Suprapubic skin (tissue), 4 donors: ENCODE measurements around the gene DBP. TPM values are rescaled to one million over a fixed set of nuclear protein-coding genes. Genes with fewer than 3 reads are reported as not detected.
A peak's percentile ranks its signal among the peaks of the same experiment; 100 is the strongest.

Experiments used
- DNase-seq, 2 donors: peaks; one replicate each; pipeline ENCODE4 v3.0.0-alpha.2; 2019; ENCODE audit warnings: low spot score in 2 of 2
- H3K27ac ChIP-seq: fragments of 200-600 bp; sonication (generic); one replicate; pipeline ENCODE4 v1.5.1; 2019
- H3K27me3 ChIP-seq: fragments of 200-600 bp; sonication (generic); one replicate; pipeline ENCODE4 v1.5.1; 2019
- H3K36me3 ChIP-seq: fragments of 200-600 bp; sonication (generic); one replicate; pipeline ENCODE4 v1.5.1; 2019
- H3K4me1 ChIP-seq: fragments of 200-600 bp; sonication (generic); one replicate; pipeline ENCODE4 v1.5.1; 2019
- H3K4me3 ChIP-seq: fragments of 200-600 bp; sonication (generic); one replicate; pipeline ENCODE4 v1.5.1; 2019; ENCODE audit warnings: mild to moderate bottlenecking
- H3K9me3 ChIP-seq: fragments of 200-600 bp; sonication (generic); one replicate; pipeline ENCODE4 v1.5.1; 2019
- CTCF ChIP-seq, 2 donors: fragments of 200-600 bp in 1 of 2; fragments of 450-650 bp in 1 of 2; sonication (generic) in 1 of 2; IDR thresholded peaks; one replicate each; pipeline ENCODE4 v1.5.1; 2016 to 2019; ENCODE audit warnings: antibody characterized with exemption in 2 of 2, mild to moderate bottlenecking in 1 of 2, moderate library complexity in 1 of 2
- EP300 ChIP-seq: sonication (generic); formaldehyde crosslinking; IDR thresholded peaks from one replicate; pipeline ENCODE4 v1.6.1; 2017; ENCODE audit warnings: antibody characterized with exemption
- POLR2A ChIP-seq, 2 donors: fragments of 450-650 bp; IDR thresholded peaks; one replicate each; pipeline ENCODE4 v1.6.1; 2017; ENCODE audit warnings: antibody characterized with exemption in 2 of 2, mild to moderate bottlenecking in 2 of 2, moderate library complexity in 2 of 2
- POLR2AphosphoS5 ChIP-seq, 3 donors: sonication (generic); formaldehyde crosslinking; IDR thresholded peaks; one replicate each; pipeline ENCODE4 v1.6.1; 2017; ENCODE audit warnings: antibody characterized with exemption in 3 of 3
- WGBS: methylation state at CpG from one replicate; pipeline ENCODE4 v1.1.5; 2018; 5-methylcytosine and 5-hydroxymethylcytosine counted together
- total RNA-seq, 4 donors: library from RNA; depleted of rRNA; stranded (reverse); fragments of >200 nt; gene quantifications; one replicate each; pipeline ENCODE4 v1.1.0, GENCODE V29; 2016

DBP gene
- total RNA-seq, 4 donors from 2014 or later: 11.2 to 22.3 (median 17.8) TPM

GRCh38 chr19:48611872-48612271 lies 25.3 kb downstream of the DBP start:
- 87% methylated on average over 7 of the region's 14 CpGs for WGBS
- Histone ChIP-seq H3K27ac (no peak overlapping the region), H3K27me3 (no peaks in the 10 kb centered on the region), H3K36me3 (peaks cover 23% of the 10 kb centered on the region), H3K4me3 (no peak overlapping the region), H3K9me3 (no peaks in the 10 kb centered on the region), H3K4me1 (peaks cover 31% of the 10 kb centered on the region)
- DNase-seq: no peak
- TF ChIP-seq POLR2AphosphoS5 (IDR thresholded peaks at IDR 0.05) (no peak), POLR2A (IDR thresholded peaks at IDR 0.05) (no peak), CTCF (IDR thresholded peaks at IDR 0.05) (no peak), EP300 (no peak)

GRCh38 chr19:48609571-48610108 lies 27.5 kb downstream of the DBP start:
- no peak for DNase-seq
- TF ChIP-seq EP300: no peak
- no peak for TF ChIP-seq POLR2AphosphoS5 (IDR thresholded peaks at IDR 0.05)
- no peak for TF ChIP-seq CTCF (IDR thresholded peaks at IDR 0.05)
- no peak for TF ChIP-seq POLR2A (IDR thresholded peaks at IDR 0.05)
- Histone ChIP-seq H3K4me3 (no peak overlapping the region), H3K27ac (no peak overlapping the region), H3K36me3 (peaks cover under 1% of the 10 kb centered on the region), H3K4me1 (peaks cover 9% of the 10 kb centered on the region), H3K9me3 (no peaks in the 10 kb centered on the region), H3K27me3 (no peaks in the 10 kb centered on the region)
- WGBS: 93% methylated on average over 12 of the region's 20 CpGs

GRCh38 chr19:48608798-48609263 lies 28.3 kb downstream of the DBP start:
- DNase-seq: no peak
- Histone ChIP-seq H3K9me3 (no peaks in the 10 kb centered on the region), H3K4me3 (no peak overlapping the region), H3K36me3 (no peaks in the 10 kb centered on the region), H3K27ac (no peak overlapping the region), H3K4me1 (peaks cover under 1% of the 10 kb centered on the region), H3K27me3 (no peaks in the 10 kb centered on the region)
- TF ChIP-seq POLR2A (IDR thresholded peaks at IDR 0.05) (no peak), CTCF (IDR thresholded peaks at IDR 0.05) (peak in 1 of 2 donors; percentile 39), POLR2AphosphoS5 (IDR thresholded peaks at IDR 0.05) (no peak), EP300 (no peak)
- 30% methylated on average over 7 of the region's 9 CpGs for WGBS

- 92% methylated on average over 7 of the region's 7 CpGs for WGBS
- DNase-seq: no peak
- TF ChIP-seq EP300 (no peak), CTCF (IDR thresholded peaks at IDR 0.05) (no peak), POLR2AphosphoS5 (IDR thresholded peaks at IDR 0.05) (no peak), POLR2A (IDR thresholded peaks at IDR 0.05) (no peak)
- H3K36me3 ChIP-seq: no peaks in the 10 kb centered on the region
- H3K9me3 ChIP-seq: no peaks in the 10 kb centered on the region
- no peak overlapping the region for H3K4me3 ChIP-seq
- no peak overlapping the region for H3K27ac ChIP-seq
- H3K4me1 ChIP-seq: no peaks in the 10 kb centered on the region
- H3K27me3 ChIP-seq: no peaks in the 10 kb centered on the region
Measured at GRCh38 chr19:48607359-48607755, 29.8 kb downstream of the DBP start.

- H3K4me1 ChIP-seq: no peaks in the 10 kb centered on the region
- no peaks in the 10 kb centered on the region for H3K9me3 ChIP-seq
- no peak within 1 kb of the TSS for H3K4me3 ChIP-seq
- WGBS: 87% methylated on average over 11 of the region's 39 CpGs
- no peak for TF ChIP-seq CTCF (IDR thresholded peaks at IDR 0.05)
- no peak for TF ChIP-seq POLR2A (IDR thresholded peaks at IDR 0.05)
- TF ChIP-seq POLR2AphosphoS5 (IDR thresholded peaks at IDR 0.05): no peak
- TF ChIP-seq EP300: no peak
- no peak within 1 kb of the TSS for H3K27ac ChIP-seq
- no peaks in the 10 kb centered on the region for H3K36me3 ChIP-seq
- no peak for DNase-seq
- H3K27me3 ChIP-seq: no peaks in the 10 kb centered on the region
Measured at GRCh38 chr19:48606463-48607358, 30.5 kb downstream of the DBP start, which contains the start of gene SPACA4. Gene SPACA4, plus strand, starts transcription at chr19:48606742. Its CDS starts 237 bp downstream, at chr19:48606979.
